ENCODE measurements around the gene CEP78. TPM values are rescaled to one million over a fixed set of nuclear protein-coding genes. Genes with fewer than 3 reads are reported as not detected.

Gene CEP78
- total and polyA plus RNA-seq, 7 donors: 2.4 to 14.0 (median 9.0) TPM

GRCh38 chr9:78309066-78309465 lies 73.2 kb downstream of the CEP78 start:
- Histone ChIP-seq H3K36me3 (no peaks in the 10 kb centered on the region), H3K27ac (no peak overlapping the region), H3K4me3 (no peak overlapping the region), H3K4me1 (peaks cover 0 to 18% (median 2%) of the 10 kb centered on the region in 4 donors), H3K27me3 (no peaks in the 10 kb centered on the region), H3K9me3 (no peaks in the 10 kb centered on the region)
- WGBS, 2 donors: 79 to 97% methylated on average over 6 of the region's 6 CpGs
- intact Hi-C loops (cut with DNase I): no loop called here
- no peak for DNase-seq
- TF ChIP-seq, protein P1, sequence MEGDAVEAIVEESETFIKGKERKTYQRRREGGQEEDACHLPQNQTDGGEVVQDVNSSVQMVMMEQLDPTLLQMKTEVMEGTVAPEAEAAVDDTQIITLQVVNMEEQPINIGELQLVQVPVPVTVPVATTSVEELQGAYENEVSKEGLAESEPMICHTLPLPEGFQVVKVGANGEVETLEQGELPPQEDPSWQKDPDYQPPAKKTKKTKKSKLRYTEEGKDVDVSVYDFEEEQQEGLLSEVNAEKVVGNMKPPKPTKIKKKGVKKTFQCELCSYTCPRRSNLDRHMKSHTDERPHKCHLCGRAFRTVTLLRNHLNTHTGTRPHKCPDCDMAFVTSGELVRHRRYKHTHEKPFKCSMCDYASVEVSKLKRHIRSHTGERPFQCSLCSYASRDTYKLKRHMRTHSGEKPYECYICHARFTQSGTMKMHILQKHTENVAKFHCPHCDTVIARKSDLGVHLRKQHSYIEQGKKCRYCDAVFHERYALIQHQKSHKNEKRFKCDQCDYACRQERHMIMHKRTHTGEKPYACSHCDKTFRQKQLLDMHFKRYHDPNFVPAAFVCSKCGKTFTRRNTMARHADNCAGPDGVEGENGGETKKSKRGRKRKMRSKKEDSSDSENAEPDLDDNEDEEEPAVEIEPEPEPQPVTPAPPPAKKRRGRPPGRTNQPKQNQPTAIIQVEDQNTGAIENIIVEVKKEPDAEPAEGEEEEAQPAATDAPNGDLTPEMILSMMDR (IDR thresholded peaks at IDR 0.05): no peak
- TF ChIP-seq POLR2A (IDR thresholded peaks at IDR 0.05) (no peak), POLR2AphosphoS5 (IDR thresholded peaks at IDR 0.05) (no peak), EP300 (IDR thresholded peaks at IDR 0.05) (no peak)

DNA sequence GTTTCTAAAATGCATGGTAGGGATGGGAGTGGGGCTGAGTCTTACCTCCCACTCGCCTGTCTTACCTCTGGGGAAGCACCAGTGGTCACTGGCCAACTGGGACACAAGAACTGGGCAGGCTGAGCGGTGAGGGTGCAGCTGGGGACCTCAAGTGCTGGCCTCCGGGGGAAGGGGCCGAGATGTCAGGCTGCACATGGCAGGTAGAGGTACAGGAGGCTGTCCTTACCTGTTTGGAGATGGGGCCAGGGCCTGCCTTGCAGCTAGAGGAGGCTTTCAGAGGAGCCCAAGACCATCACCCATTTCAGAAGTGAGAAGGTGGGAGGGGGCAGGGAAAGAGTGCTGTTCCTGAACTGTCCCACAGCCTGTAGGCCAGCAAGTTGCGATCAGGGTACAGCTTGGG lies 75.2 kb downstream of the CEP78 start:
- no peak overlapping the region for H3K4me3 ChIP-seq
- no peaks in the 10 kb centered on the region for H3K36me3 ChIP-seq
- peaks cover 0 to 28% (median 7%) of the 10 kb centered on the region in 4 donors for H3K4me1 ChIP-seq
- intact Hi-C loops (cut with DNase I): no loop called here
- WGBS, 2 donors: 95 to 98% methylated on average over 5 of the region's 5 CpGs
- DNase-seq: no peak
- no peaks in the 10 kb centered on the region for H3K9me3 ChIP-seq
- TF ChIP-seq, protein P1 (IDR thresholded peaks at IDR 0.05): no peak
- TF ChIP-seq POLR2A (IDR thresholded peaks at IDR 0.05): no peak
- TF ChIP-seq EP300 (IDR thresholded peaks at IDR 0.05): no peak
- no peak for TF ChIP-seq POLR2AphosphoS5 (IDR thresholded peaks at IDR 0.05)
- H3K27me3 ChIP-seq: no peaks in the 10 kb centered on the region
- no peak overlapping the region for H3K27ac ChIP-seq

GRCh38 chr9:78311886-78312524 lies 76.1 kb downstream of the CEP78 start:
- 39 to 81% methylated on average over 9 of the region's 9 CpGs for WGBS, 2 donors
- H3K9me3 ChIP-seq: no peaks in the 10 kb centered on the region
- peaks cover 0 to 20% (median 5%) of the 10 kb centered on the region in 4 donors for H3K4me1 ChIP-seq
- H3K27ac ChIP-seq: no peak overlapping the region
- no peaks in the 10 kb centered on the region for H3K36me3 ChIP-seq
- no peak overlapping the region for H3K4me3 ChIP-seq
- TF ChIP-seq POLR2A (IDR thresholded peaks at IDR 0.05) (no peak), POLR2AphosphoS5 (IDR thresholded peaks at IDR 0.05) (no peak), EP300 (IDR thresholded peaks at IDR 0.05) (no peak)
- TF ChIP-seq, protein P1 (IDR thresholded peaks at IDR 0.05): no peak
- intact Hi-C loops (cut with DNase I): no loop called here
- no peaks in the 10 kb centered on the region for H3K27me3 ChIP-seq
- no peak for DNase-seq

DNA sequence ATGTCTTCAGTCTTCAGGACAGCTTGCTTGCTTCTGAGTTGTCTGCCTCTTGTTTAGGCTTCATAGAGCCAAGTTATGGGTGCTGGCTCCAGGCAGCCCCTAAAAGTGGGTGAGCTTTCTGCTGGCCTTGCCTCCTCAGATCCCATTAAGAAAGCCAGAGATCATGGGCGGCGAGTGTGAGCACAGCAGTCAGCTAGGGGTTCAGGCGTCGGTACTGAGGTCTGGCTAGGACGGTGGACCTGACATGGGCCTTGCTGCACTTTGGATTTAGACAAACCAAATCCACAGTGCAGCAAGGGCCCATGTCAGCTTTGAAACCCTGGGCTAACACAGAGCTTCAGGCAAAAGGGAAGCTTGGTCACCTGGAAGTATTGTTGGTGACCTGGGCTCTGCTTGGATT lies 78.7 kb downstream of the CEP78 start:
- H3K36me3 ChIP-seq: peaks cover 0 to 9% (median 0%) of the 10 kb centered on the region in 4 donors
- no peak overlapping the region for H3K4me3 ChIP-seq
- 95 to 96% methylated on average over 5 of the region's 5 CpGs for WGBS, 2 donors
- intact Hi-C loops (cut with DNase I): no loop called here
- DNase-seq: no peak
- TF ChIP-seq POLR2AphosphoS5 (IDR thresholded peaks at IDR 0.05) (no peak), POLR2A (IDR thresholded peaks at IDR 0.05) (no peak), EP300 (IDR thresholded peaks at IDR 0.05) (no peak)
- TF ChIP-seq, protein P1 (IDR thresholded peaks at IDR 0.05): no peak
- no peaks in the 10 kb centered on the region for H3K27me3 ChIP-seq
- H3K9me3 ChIP-seq: no peaks in the 10 kb centered on the region
- peaks cover 0 to 10% (median 4%) of the 10 kb centered on the region in 4 donors for H3K4me1 ChIP-seq
- no peak overlapping the region for H3K27ac ChIP-seq
